HepG2 (cell line): ENCODE data around the gene NAPSA. TPM values are rescaled to one million over a fixed set of nuclear protein-coding genes. Genes with fewer than 3 reads are reported as not detected.

Experiments used
- ATAC-seq: fragments of 200-7000 bp; cut with Tn5 transposase; 3 replicates; pipeline ENCODE4 v1.9.1; 2020; ENCODE audit warnings: mild to moderate bottlenecking, moderate library complexity
- BruUV-seq: library from RNA; stranded (reverse); fragments of 400-500 nt; replicated peaks from 2 replicates; lab custom pipeline; 2021; lab: Mats Ljungman, UMichigan
- CTCF ChIA-PET: fragments of 300-600 bp; formaldehyde crosslinking; extraction: SDS; loops from one replicate; lab custom pipeline; 2021; ENCODE audit warnings: low total read pairs, inconsistent platforms, low intra/inter-chr PET ratio; lab: Yijun Ruan, JAX
- POLR2A ChIA-PET: fragments of 350-600 bp; sonication (Branson Sonifier 250); formaldehyde crosslinking; loops from one replicate; lab custom pipeline; 2020; ENCODE audit warnings: antibody characterized with exemption, inconsistent platforms; lab: Yijun Ruan, JAX
- DNase-seq: peaks from one replicate; pipeline ENCODE4 v3.0.0-alpha.2; 2015; ENCODE audit warnings: low spot score
- FAIRE-seq: peaks from 3 replicates; lab custom pipeline; 2011; peaks lifted over from hg19 to GRCh38; lab: Jason Lieb, UNC
- H2AFZ ChIP-seq: one replicate; pipeline ENCODE4 v1.6.1; 2011; ENCODE audit warnings: low read length, inconsistent platforms
- H3K27ac ChIP-seq: fragments of 300-600 bp; 3 replicates; pipeline ENCODE4 v1.8.0; 2011; ENCODE audit warnings: mixed run types, mild to moderate bottlenecking, mixed read lengths, low read length, inconsistent platforms; ENCODE audit not compliant: insufficient read depth; ENCODE audit errors: extremely low read length
- H3K27me3 ChIP-seq, 2 experiments: fragments of 200-600 bp in 1 of 2; 2 replicates in 1 of 2; 3 replicates in 1 of 2; pipeline versions ENCODE4 v1.6.0 to v1.8.0; 2011; ENCODE audit warnings: low read length in 2 of 2, mild to moderate bottlenecking in 2 of 2, moderate library complexity in 2 of 2, inconsistent platforms in 1 of 2; ENCODE audit not compliant: insufficient read depth in 2 of 2, control insufficient read depth in 1 of 2
- H3K36me3 ChIP-seq, 2 experiments: fragments of 200-600 bp in 1 of 2; replicated peaks in 1 of 2; 2 replicates in 1 of 2; 3 replicates in 1 of 2; pipeline versions ENCODE4 v1.5.1 to v1.8.0; 2011; ENCODE audit warnings: low read length in 2 of 2, inconsistent platforms in 1 of 2; ENCODE audit not compliant: insufficient read depth in 2 of 2, control insufficient read depth in 1 of 2
- H3K4me1 ChIP-seq: 2 replicates; pipeline ENCODE4 v1.5.1; 2012; ENCODE audit warnings: low read length, inconsistent platforms; ENCODE audit not compliant: insufficient read depth
- H3K4me2 ChIP-seq: 2 replicates; pipeline ENCODE4 v1.6.0; 2011; ENCODE audit warnings: low read depth, low read length, inconsistent platforms
- H3K4me3 ChIP-seq, 3 experiments: fragments of 200-600 bp in 1 of 3; sonication (generic), shearing (Covaris generic) in 1 of 3; replicated peaks in 1 of 3; 2 replicates each; pipeline ENCODE4 v1.5.1; 2011 to 2016; ENCODE audit warnings: low read length in 3 of 3, inconsistent platforms in 2 of 3, low read depth in 2 of 3, mild to moderate bottlenecking in 2 of 3, control low read depth in 1 of 3, mixed read lengths in 1 of 3; ENCODE audit not compliant: insufficient read depth in 1 of 3
- H3K79me2 ChIP-seq: one replicate; pipeline ENCODE4 v1.6.1; 2011; ENCODE audit warnings: low read length, inconsistent platforms; ENCODE audit not compliant: insufficient read depth
- H3K9ac ChIP-seq: 2 replicates; pipeline ENCODE4 v1.6.0; 2011; ENCODE audit warnings: mild to moderate bottlenecking, low read depth, low read length, inconsistent platforms; ENCODE audit not compliant: insufficient read depth
- H3K9me3 ChIP-seq: 2 replicates; pipeline ENCODE4 v1.5.1; 2012; ENCODE audit warnings: mild to moderate bottlenecking, low read length
- H4K20me1 ChIP-seq: 2 replicates; pipeline ENCODE4 v1.6.0; 2011; ENCODE audit warnings: inconsistent platforms, mild to moderate bottlenecking, low read length, moderate library complexity; ENCODE audit not compliant: insufficient read depth
- CEBPB ChIP-seq: IDR thresholded peaks from 2 replicates; pipeline ENCODE4 v1.6.1; 2011; ENCODE audit warnings: low read depth, low read length, improper control_type of control experiment, borderline replicate concordance
- ONECUT2 ChIP-seq: sonication (generic); formaldehyde crosslinking; IDR thresholded peaks from 2 replicates; pipeline ENCODE4 v1.4.0; 2020; ENCODE audit warnings: missing genetic modification reagents
- TBX2 ChIP-seq: sonication (generic); formaldehyde crosslinking; IDR thresholded peaks from 2 replicates; pipeline ENCODE4 v1.5.0; 2020; ENCODE audit warnings: missing genetic modification reagents, mild to moderate bottlenecking, borderline replicate concordance
- ZBTB14 ChIP-seq: sonication (generic); formaldehyde crosslinking; IDR thresholded peaks from 2 replicates; pipeline ENCODE4 v1.4.0; 2020; ENCODE audit warnings: missing genetic modification reagents
- ZBTB37 ChIP-seq: sonication (generic); formaldehyde crosslinking; IDR thresholded peaks from 2 replicates; pipeline ENCODE4 v1.4.0; 2020; ENCODE audit warnings: mild to moderate bottlenecking, missing genetic modification reagents
- ZNF329 ChIP-seq: sonication (generic); formaldehyde crosslinking; IDR thresholded peaks from 2 replicates; pipeline ENCODE4 v1.9.0; 2021; ENCODE audit warnings: low read depth, mild to moderate bottlenecking, missing genetic modification reagents
- ZSCAN21 ChIP-seq: sonication (generic); formaldehyde crosslinking; IDR thresholded peaks from 2 replicates; pipeline ENCODE4 v1.8.0; 2022; ENCODE audit warnings: mild to moderate bottlenecking, missing genetic modification reagents, moderate library complexity, borderline replicate concordance
- WGBS: methylation state at CpG from one replicate; pipeline ENCODE4 v1.1.6; 2017; ENCODE audit warnings: low lambda C conversion rate; 5-methylcytosine and 5-hydroxymethylcytosine counted together
- in situ Hi-C: cut with HindIII; loops from 2 replicates; pipeline ENCODE4 v1.10.0; 2017; ENCODE audit warnings: low pct_unique_long_range_greater_than_20kb; ENCODE audit not compliant: extremely low pct_ligation_motif_present
- intact Hi-C: fragments of 100-400 bp; cut with micrococcal nuclease; formaldehyde crosslinking; loops from one replicate; pipeline ENCODE4 v1.10.0; 2022; ENCODE audit not compliant: unreplicated experiment
- polyA plus RNA-seq, 8 experiments: library from polyadenylated mRNA; depleted of rRNA in 3 of 8; stranded (reverse) in 7 of 8; unstranded in 1 of 8; fragments of >200 nt; fragmentation: Illumina TruSeq in 4 of 8; extraction: Trizol in 4 of 8; gene quantifications; 2 replicates each; pipeline versions ENCODE4 v1.2.1 to v1.2.3, GENCODE V29; 2011 to 2016; ENCODE audit warnings: low read depth in 4 of 8, missing spikeins in 1 of 8, mixed read lengths in 1 of 8; ENCODE audit not compliant: insufficient read depth in 1 of 8
- total RNA-seq, 5 experiments: library from RNA; depleted of rRNA; stranded (reverse); fragments of >200 nt; fragmentation: Illumina TruSeq; extraction: Trizol; gene quantifications; 2 replicates each; pipeline ENCODE4 v1.2.3, GENCODE V29; 2016; ENCODE audit warnings: low read depth in 1 of 5

Gene NAPSA
- total and polyA plus RNA-seq, 2 of the 13 experiments (the other 11 are each of a cell fraction or from before 2014, with no cell fraction given): not detected

- H3K79me2 ChIP-seq: no peaks in the 10 kb centered on the region
- DNase-seq (no peak), ATAC-seq (no peak), FAIRE-seq (no peak)
- CTCF ChIA-PET: no interaction called here
- H3K27ac ChIP-seq: no peak overlapping the region
- no peak overlapping the region for H3K4me2 ChIP-seq
- intact Hi-C loops: no loop called here
- H3K9ac ChIP-seq: no peak overlapping the region
- no peak overlapping the region for H2AFZ ChIP-seq
- peaks cover 9% of the 10 kb centered on the region for H3K4me1 ChIP-seq
- WGBS: 95% methylated on average over 12 of the region's 12 CpGs
- no peak overlapping the region for H3K4me3 ChIP-seq
- TF ChIP-seq ZBTB37 (CRISPR knock-in tag) (no peak), ZNF329 (CRISPR knock-in tag) (no peak), ONECUT2 (CRISPR knock-in tag) (no peak), TBX2 (CRISPR knock-in tag) (no peak), ZBTB14 (CRISPR knock-in tag) (no peak), ZSCAN21 (CRISPR knock-in tag) (no peak), CEBPB (no peak)
- in situ Hi-C loops: no loop called here
- H4K20me1 ChIP-seq: no peaks in the 10 kb centered on the region
- no peaks in the 10 kb centered on the region for H3K9me3 ChIP-seq
- H3K36me3 ChIP-seq: peaks cover 0 to 3% of the 10 kb centered on the region in 2 experiments; a peak in 3 of 5 replicates
- POLR2A ChIA-PET: no interaction called here
- BruUV-seq: no TSS peak
- H3K27me3 ChIP-seq: no peaks in the 10 kb centered on the region
Measured at GRCh38 chr19:50320051-50320450, 45.4 kb downstream of the NAPSA start.
